B cell (primary cell): ENCODE measurements around the gene CAMTA1. TPM values are rescaled to one million over a fixed set of nuclear protein-coding genes. Genes with fewer than 3 reads are reported as not detected.

Experiments used
- ATAC-seq: fragments of 200-7000 bp; cut with Tn5 transposase; one replicate; pipeline ENCODE4 v1.10.0; 2021; ENCODE audit warnings: low read depth, mild to moderate bottlenecking, moderate number of reproducible peaks, moderate library complexity
- CTCF ChIA-PET: fragments of 350-600 bp; sonication (Branson Sonifier 250); formaldehyde crosslinking; loops from one replicate; lab custom pipeline; 2021; ENCODE audit warnings: antibody characterized with exemption, inconsistent platforms; lab: Charles Lee
- POLR2A ChIA-PET: fragments of 350-600 bp; sonication (Branson Sonifier 250); formaldehyde crosslinking; loops from one replicate; lab custom pipeline; 2021; ENCODE audit warnings: antibody characterized with exemption; lab: Charles Lee
- DNase-seq: peaks from one replicate; pipeline ENCODE4 v3.0.0; 2013
- H2AFZ ChIP-seq: 2 replicates; pipeline ENCODE4 v1.6.1; 2012; ENCODE audit warnings: mild to moderate bottlenecking, low read depth, low read length; ENCODE audit not compliant: insufficient read depth, poor library complexity, severe bottlenecking
- H3K27ac ChIP-seq, 2 donors: 1 replicate in 1 of 2; 2 replicates in 1 of 2; pipeline ENCODE4 v1.5.1; 2012 to 2013; ENCODE audit warnings: low read length in 2 of 2, mild to moderate bottlenecking in 2 of 2, moderate library complexity in 1 of 2
- H3K27me3 ChIP-seq, 4 experiments: fragments of 200-600 bp in 1 of 4; sonication (generic) in 1 of 4; replicated peaks in 1 of 4; 1 replicate in 2 of 4; 2 replicates in 2 of 4; pipeline versions ENCODE4 v1.6.1 to v1.7.0; 2013 to 2016; ENCODE audit warnings: low read length in 3 of 4, mild to moderate bottlenecking in 2 of 4, mixed read lengths in 1 of 4, moderate library complexity in 1 of 4; ENCODE audit not compliant: insufficient read depth in 4 of 4, control insufficient read depth in 3 of 4; ENCODE audit errors: control extremely low read depth in 1 of 4
- H3K36me3 ChIP-seq, 2 experiments: replicated peaks in 1 of 2; 1 replicate in 1 of 2; 2 replicates in 1 of 2; pipeline versions ENCODE4 v1.6.1 to v1.7.1; 2013; ENCODE audit warnings: low read length in 1 of 2; ENCODE audit not compliant: insufficient read depth in 2 of 2, control insufficient read depth in 1 of 2; ENCODE audit errors: control extremely low read depth in 1 of 2, extremely low read depth in 1 of 2
- H3K4me1 ChIP-seq, 2 donors: fragments of 200-600 bp in 1 of 2; sonication (generic) in 1 of 2; 1 replicate in 1 of 2; 2 replicates in 1 of 2; pipeline versions ENCODE4 v1.5.1 to v1.6.1; 2013 to 2017; ENCODE audit warnings: low read length in 2 of 2; ENCODE audit not compliant: control insufficient read depth in 2 of 2, insufficient read depth in 2 of 2
- H3K4me2 ChIP-seq: replicated peaks from 2 replicates; pipeline ENCODE3; 2012; ENCODE audit warnings: mild to moderate bottlenecking, low read depth, low read length; ENCODE audit not compliant: poor library complexity, severe bottlenecking
- H3K4me3 ChIP-seq, 5 experiments: fragments of 200-600 bp in 1 of 5; sonication (generic) in 1 of 5; 1 replicate in 3 of 5; 2 replicates in 2 of 5; pipeline versions ENCODE4 v1.5.1 to v1.7.0; 2011 to 2016; ENCODE audit warnings: low read length in 4 of 5, mild to moderate bottlenecking in 4 of 5, low read depth in 2 of 5, control low read depth in 1 of 5, moderate library complexity in 1 of 5; ENCODE audit not compliant: insufficient read depth in 1 of 5; ENCODE audit errors: control extremely low read depth in 1 of 5, extremely low read depth in 1 of 5
- H3K79me2 ChIP-seq: fragments of 200-600 bp; sonication (generic); one replicate; pipeline ENCODE4 v1.6.0; 2016; ENCODE audit warnings: low read length; ENCODE audit not compliant: control insufficient read depth, insufficient read depth
- H3K9ac ChIP-seq: fragments of 200-600 bp; sonication (generic); 2 replicates; pipeline ENCODE4 v1.6.1; 2017; ENCODE audit warnings: mild to moderate bottlenecking, low read length, moderate library complexity
- H3K9me3 ChIP-seq, 3 donors: one replicate each; pipeline versions ENCODE4 v1.6.1 to v1.7.1; 2013; ENCODE audit warnings: low read length in 2 of 3; ENCODE audit not compliant: control insufficient read depth in 2 of 3, insufficient read depth in 1 of 3; ENCODE audit errors: control extremely low read depth in 1 of 3
- H4K20me1 ChIP-seq: 2 replicates; pipeline ENCODE4 v1.6.0; 2012; ENCODE audit warnings: mild to moderate bottlenecking, low read length; ENCODE audit not compliant: insufficient read depth, control insufficient read depth, poor library complexity, severe bottlenecking
- H3K27ac Mint-ChIP-seq: one replicate; pipeline ENCODE4 v1.8.0; 2021; ENCODE audit warnings: mixed read lengths
- H3K27me3 Mint-ChIP-seq: one replicate; pipeline ENCODE4 v1.8.0; 2021; ENCODE audit warnings: mixed read lengths
- H3K4me1 Mint-ChIP-seq: one replicate; pipeline ENCODE4 v1.8.0; 2021; ENCODE audit warnings: mixed read lengths
- H3K4me3 Mint-ChIP-seq: one replicate; pipeline ENCODE4 v1.8.0; 2021; ENCODE audit warnings: mixed read lengths
- H3K9me3 Mint-ChIP-seq: one replicate; pipeline ENCODE4 v1.8.0; 2022; ENCODE audit warnings: mixed read lengths; ENCODE audit not compliant: insufficient read depth
- CTCF ChIP-seq: fragments of 200-600 bp; IDR thresholded peaks from one replicate; pipeline ENCODE4 v1.8.0; 2022; ENCODE audit warnings: antibody characterized with exemption, mild to moderate bottlenecking
- EZH2 ChIP-seq: IDR thresholded peaks from 2 replicates; pipeline ENCODE4 v1.6.1; 2012; ENCODE audit warnings: borderline replicate concordance, low read depth, mild to moderate bottlenecking, moderate library complexity, low read length; ENCODE audit not compliant: insufficient read depth, poor library complexity, severe bottlenecking
- WGBS: methylation state at CpG from one replicate; pipeline ENCODE4 v1.1.5; 2013; ENCODE audit warnings: missing lambda C conversion rate; ENCODE audit not compliant: insufficient coverage; 5-methylcytosine and 5-hydroxymethylcytosine counted together
- intact Hi-C: fragments of 100-400 bp; cut with micrococcal nuclease; formaldehyde crosslinking; loops from one replicate; pipeline ENCODE4 v1.10.0; 2022
- polyA plus RNA-seq: library from polyadenylated mRNA; depleted of rRNA; stranded (reverse); fragments of >200 nt; gene quantifications from 2 replicates; pipeline ENCODE4 v1.2.3, GENCODE V29; 2012
- total RNA-seq, 2 donors: library from RNA; stranded (reverse); fragments of 120-200 nt in 1 of 2; gene quantifications; 1 replicate in 1 of 2; 2 replicates in 1 of 2; pipeline versions ENCODE4 v1.2.3 to v1.2.4, GENCODE V29; 2013 to 2022

CAMTA1 gene
- total and polyA plus RNA-seq, 2 donors (not counting 1 experiment from before 2014, with no cell fraction given): 42.2 to 45.7 TPM

DNA sequence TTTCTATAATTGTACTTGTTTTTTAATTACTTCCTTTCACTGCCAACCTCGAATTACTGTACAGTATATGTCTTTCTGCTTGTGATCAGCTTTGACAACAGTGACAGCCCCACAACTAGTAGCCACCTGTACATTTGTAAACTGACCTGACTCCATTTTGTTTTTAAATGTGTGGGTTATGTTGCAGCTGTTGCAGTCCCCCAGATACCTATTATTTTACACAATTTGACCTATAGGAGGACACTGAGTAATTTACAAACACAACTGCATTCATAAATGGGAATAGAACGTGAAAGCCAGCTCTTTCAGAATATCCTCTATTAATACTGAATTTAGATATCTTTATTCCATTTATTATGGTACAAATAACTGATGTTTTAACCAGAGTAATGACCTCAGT, 983.3 kb downstream of the CAMTA1 start:
- H3K79me2 ChIP-seq: peaks cover 17% of the 10 kb centered on the region
- H3K4me3 Mint-ChIP-seq: no peak overlapping the region
- H3K9me3 ChIP-seq: no peaks in the 10 kb centered on the region
- H3K27ac Mint-ChIP-seq: no peak overlapping the region
- no peaks in the 10 kb centered on the region for H3K9me3 Mint-ChIP-seq
- intact Hi-C loops: no loop called here
- H3K27ac ChIP-seq: no peak overlapping the region
- no peak for DNase-seq
- H3K4me1 ChIP-seq: peaks cover 12 to 15% of the 10 kb centered on the region in 2 donors
- H3K4me3 ChIP-seq: no peak overlapping the region
- H3K4me1 Mint-ChIP-seq: peaks cover 24% of the 10 kb centered on the region
- TF ChIP-seq CTCF: no peak
- peaks cover 0 to under 1% of the 10 kb centered on the region in 2 experiments for H3K36me3 ChIP-seq
- no peaks in the 10 kb centered on the region for H3K27me3 ChIP-seq
- peaks cover 7% of the 10 kb centered on the region for H4K20me1 ChIP-seq
- H3K27me3 Mint-ChIP-seq: no peaks in the 10 kb centered on the region
- ChIA-PET CTCF (interaction anchor here (1.0 to 3.1 kb wide), 2 partner anchors 16 to 101 kb away, joined by 4 to 22 read pairs; no protein-coding TSS in a partner anchor), POLR2A (no interaction called here)
- H3K4me2 ChIP-seq: no peak overlapping the region
- H2AFZ ChIP-seq: no peak overlapping the region
- H3K9ac ChIP-seq: no peak overlapping the region
- no peak for ATAC-seq
- no CpG with 5 or more reads among the region's 2 CpGs for WGBS

DNA sequence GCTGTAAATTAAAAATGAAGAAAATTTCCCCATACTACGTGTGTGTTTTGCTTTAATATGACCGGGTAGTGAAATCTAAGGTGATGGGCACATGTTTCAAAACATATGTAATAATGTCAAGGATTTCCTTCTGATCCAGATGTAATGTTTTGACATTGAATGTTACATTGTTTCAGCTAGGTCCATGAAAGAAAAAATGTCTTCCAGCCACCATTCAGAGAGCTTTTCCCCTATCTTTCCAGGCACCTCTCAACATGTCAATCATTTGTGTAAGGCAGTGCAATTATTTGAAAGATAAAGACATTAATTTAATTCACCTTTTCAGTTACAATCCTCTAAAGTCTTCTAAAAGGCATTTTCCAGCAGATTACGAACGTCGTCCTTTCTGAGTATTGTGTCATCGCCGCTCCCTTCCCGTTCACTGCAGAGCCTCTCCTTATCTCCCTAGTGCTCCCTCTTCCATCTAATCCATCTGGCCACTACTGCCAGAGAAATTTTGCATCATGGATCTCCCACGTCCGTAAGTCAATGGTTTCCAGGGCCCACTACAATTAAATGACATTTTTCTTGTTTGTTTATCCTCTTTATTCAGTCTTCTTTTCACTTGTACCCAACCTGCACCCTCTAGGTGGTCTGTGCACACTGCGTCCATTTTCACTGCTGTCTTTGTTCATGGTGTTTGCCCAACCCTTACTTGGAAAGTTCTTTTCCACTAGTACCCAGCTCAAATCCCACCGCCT, 984.6 kb downstream of the CAMTA1 start:
- peak; percentile 9 for DNase-seq
- no peak overlapping the region for H3K27ac ChIP-seq
- H3K36me3 ChIP-seq: peaks cover 0 to 12% of the 10 kb centered on the region in 2 experiments
- ChIA-PET POLR2A (no interaction called here), CTCF (interaction anchor here (1.0 to 3.1 kb wide), 2 partner anchors 17 to 103 kb away, joined by 4 to 22 read pairs; no protein-coding TSS in a partner anchor)
- no peaks in the 10 kb centered on the region for H3K9me3 ChIP-seq
- H3K4me1 ChIP-seq: peaks cover 12 to 15% of the 10 kb centered on the region in 2 donors
- Mint-ChIP-seq H3K4me1 (peaks cover 28% of the 10 kb centered on the region), H3K4me3 (peak overlapping the region; percentile 7), H3K27ac (no peak overlapping the region), H3K27me3 (no peaks in the 10 kb centered on the region), H3K9me3 (no peaks in the 10 kb centered on the region)
- H3K27me3 ChIP-seq: no peaks in the 10 kb centered on the region
- WGBS: 99% methylated on average over 9 of the region's 12 CpGs
- peak overlapping the region; percentile 87 for H2AFZ ChIP-seq
- H3K9ac ChIP-seq: no peak overlapping the region
- peaks cover 17% of the 10 kb centered on the region for H3K79me2 ChIP-seq
- no peak overlapping the region for H3K4me3 ChIP-seq
- H4K20me1 ChIP-seq: peaks cover 7% of the 10 kb centered on the region
- TF ChIP-seq CTCF: no peak
- TF ChIP-seq EZH2: no peak
- intact Hi-C loops: loop anchor here (2.0 to 10.0 kb wide), 3 partner anchors 65 to 1045 kb away; partner anchors contain the start of genes PARK7 and RERE
- no peak for ATAC-seq
- H3K4me2 ChIP-seq: no peak overlapping the region
